ENCODE results near the gene NUP214. TPM values are rescaled to one million over a fixed set of nuclear protein-coding genes. Genes with fewer than 3 reads are reported as not detected.

The NUP214 gene
- total RNA-seq, 1 experiment from 2014 or later, result 34.9 TPM

DNA sequence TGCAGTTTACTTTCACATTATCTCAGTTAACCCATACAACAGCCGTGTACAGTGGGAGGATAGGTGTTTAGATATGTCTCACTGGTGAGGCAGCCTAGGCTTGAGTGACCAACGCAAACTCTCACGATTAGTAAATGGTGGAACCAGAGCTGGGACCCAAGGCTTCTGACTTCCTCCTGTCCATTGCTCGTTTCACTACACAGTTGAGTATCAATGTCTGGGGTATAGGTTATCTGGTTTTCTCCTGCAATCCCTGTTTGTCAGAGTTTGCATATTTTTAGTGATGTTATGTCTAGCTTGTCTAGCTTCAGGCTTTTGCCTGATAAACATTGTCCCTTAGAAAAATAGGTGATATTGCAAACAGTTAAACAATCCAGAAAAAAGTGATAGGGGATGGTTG is 62.6 kb downstream of the NUP214 start:
- Histone ChIP-seq H3K4me1 (ENCODE audit: control insufficient read depth, insufficient read depth, low read length) (no peaks in the 10 kb centered on the region), H3K9me3 (ENCODE audit: control insufficient read depth, insufficient read depth, low read depth, low read length) (no peaks in the 10 kb centered on the region), H3K4me3 (ENCODE audit: low read depth in 2 of 2, low read length in 2 of 2) (no peak overlapping the region), H3K36me3 (ENCODE audit: control insufficient read depth, insufficient read depth, low read length) (peaks cover 6% of the 10 kb centered on the region), H3K27ac (ENCODE audit: low read length) (no peak overlapping the region), H3K27me3 (ENCODE audit: control insufficient read depth, insufficient read depth, low read length) (no peaks in the 10 kb centered on the region)
- POLR2A ChIA-PET, result no interaction called here
- CTCF ChIA-PET, result no interaction called here
- DNase-seq (ENCODE audit: low read depth, low spot score), result no peak
- intact Hi-C loops (cut with micrococcal nuclease; ENCODE audit: unreplicated experiment) (no loop called here), in situ Hi-C loops (cut with HindIII; ENCODE audit: low pct_unique_long_range_greater_than_20kb, low sequenced_read_pairs) (no loop called here)
- BruUV-seq (replicated peaks), result no TSS peak
- TF ChIP-seq SIN3A (IDR thresholded peaks at IDR 0.05; ENCODE audit: borderline replicate concordance, insufficient read depth, low read depth, low read length) (no peak), TCF7L2 (IDR thresholded peaks at IDR 0.05; ENCODE audit: low read depth, low read length) (no peak), POLR2AphosphoS5 (IDR thresholded peaks at IDR 0.05; ENCODE audit: low read depth, low read length) (no peak)
- TF ChIP-seq, protein P1, sequence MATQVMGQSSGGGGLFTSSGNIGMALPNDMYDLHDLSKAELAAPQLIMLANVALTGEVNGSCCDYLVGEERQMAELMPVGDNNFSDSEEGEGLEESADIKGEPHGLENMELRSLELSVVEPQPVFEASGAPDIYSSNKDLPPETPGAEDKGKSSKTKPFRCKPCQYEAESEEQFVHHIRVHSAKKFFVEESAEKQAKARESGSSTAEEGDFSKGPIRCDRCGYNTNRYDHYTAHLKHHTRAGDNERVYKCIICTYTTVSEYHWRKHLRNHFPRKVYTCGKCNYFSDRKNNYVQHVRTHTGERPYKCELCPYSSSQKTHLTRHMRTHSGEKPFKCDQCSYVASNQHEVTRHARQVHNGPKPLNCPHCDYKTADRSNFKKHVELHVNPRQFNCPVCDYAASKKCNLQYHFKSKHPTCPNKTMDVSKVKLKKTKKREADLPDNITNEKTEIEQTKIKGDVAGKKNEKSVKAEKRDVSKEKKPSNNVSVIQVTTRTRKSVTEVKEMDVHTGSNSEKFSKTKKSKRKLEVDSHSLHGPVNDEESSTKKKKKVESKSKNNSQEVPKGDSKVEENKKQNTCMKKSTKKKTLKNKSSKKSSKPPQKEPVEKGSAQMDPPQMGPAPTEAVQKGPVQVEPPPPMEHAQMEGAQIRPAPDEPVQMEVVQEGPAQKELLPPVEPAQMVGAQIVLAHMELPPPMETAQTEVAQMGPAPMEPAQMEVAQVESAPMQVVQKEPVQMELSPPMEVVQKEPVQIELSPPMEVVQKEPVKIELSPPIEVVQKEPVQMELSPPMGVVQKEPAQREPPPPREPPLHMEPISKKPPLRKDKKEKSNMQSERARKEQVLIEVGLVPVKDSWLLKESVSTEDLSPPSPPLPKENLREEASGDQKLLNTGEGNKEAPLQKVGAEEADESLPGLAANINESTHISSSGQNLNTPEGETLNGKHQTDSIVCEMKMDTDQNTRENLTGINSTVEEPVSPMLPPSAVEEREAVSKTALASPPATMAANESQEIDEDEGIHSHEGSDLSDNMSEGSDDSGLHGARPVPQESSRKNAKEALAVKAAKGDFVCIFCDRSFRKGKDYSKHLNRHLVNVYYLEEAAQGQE (IDR thresholded peaks at IDR 0.05; ENCODE audit: insufficient read depth in 1 of 2, low read depth in 2 of 2, low read length in 1 of 2), result no peak
- TF ChIP-seq, protein P2, sequence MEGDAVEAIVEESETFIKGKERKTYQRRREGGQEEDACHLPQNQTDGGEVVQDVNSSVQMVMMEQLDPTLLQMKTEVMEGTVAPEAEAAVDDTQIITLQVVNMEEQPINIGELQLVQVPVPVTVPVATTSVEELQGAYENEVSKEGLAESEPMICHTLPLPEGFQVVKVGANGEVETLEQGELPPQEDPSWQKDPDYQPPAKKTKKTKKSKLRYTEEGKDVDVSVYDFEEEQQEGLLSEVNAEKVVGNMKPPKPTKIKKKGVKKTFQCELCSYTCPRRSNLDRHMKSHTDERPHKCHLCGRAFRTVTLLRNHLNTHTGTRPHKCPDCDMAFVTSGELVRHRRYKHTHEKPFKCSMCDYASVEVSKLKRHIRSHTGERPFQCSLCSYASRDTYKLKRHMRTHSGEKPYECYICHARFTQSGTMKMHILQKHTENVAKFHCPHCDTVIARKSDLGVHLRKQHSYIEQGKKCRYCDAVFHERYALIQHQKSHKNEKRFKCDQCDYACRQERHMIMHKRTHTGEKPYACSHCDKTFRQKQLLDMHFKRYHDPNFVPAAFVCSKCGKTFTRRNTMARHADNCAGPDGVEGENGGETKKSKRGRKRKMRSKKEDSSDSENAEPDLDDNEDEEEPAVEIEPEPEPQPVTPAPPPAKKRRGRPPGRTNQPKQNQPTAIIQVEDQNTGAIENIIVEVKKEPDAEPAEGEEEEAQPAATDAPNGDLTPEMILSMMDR (IDR thresholded peaks at IDR 0.05), result no peak
- ATAC-seq, result no peak

DNA sequence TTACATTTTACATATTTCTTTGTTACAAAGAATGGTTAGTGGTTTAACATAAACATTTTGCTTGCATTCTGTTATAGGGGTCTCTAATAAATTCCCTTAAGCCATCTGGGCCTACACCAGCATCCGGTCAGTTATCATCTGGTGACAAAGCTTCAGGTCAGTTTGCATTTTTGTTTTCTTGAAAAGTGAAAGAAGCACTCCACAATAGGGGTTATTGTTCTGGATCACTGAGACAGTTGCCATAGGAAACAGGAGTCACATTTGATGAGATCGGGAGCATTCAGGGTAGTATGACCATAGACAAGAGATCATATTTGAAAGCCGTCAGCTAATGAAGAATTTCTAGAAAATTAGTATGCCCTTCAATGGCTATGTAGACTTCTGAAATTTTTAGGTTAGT is 63.6 kb downstream of the NUP214 start:
- Histone ChIP-seq H3K27me3 (ENCODE audit: control insufficient read depth, insufficient read depth, low read length) (no peaks in the 10 kb centered on the region), H3K4me1 (ENCODE audit: control insufficient read depth, insufficient read depth, low read length) (no peaks in the 10 kb centered on the region), H3K9me3 (ENCODE audit: control insufficient read depth, insufficient read depth, low read depth, low read length) (no peaks in the 10 kb centered on the region), H3K36me3 (ENCODE audit: control insufficient read depth, insufficient read depth, low read length) (peaks cover 6% of the 10 kb centered on the region), H3K4me3 (ENCODE audit: low read depth in 2 of 2, low read length in 2 of 2) (no peak overlapping the region), H3K27ac (ENCODE audit: low read length) (no peak overlapping the region)
- no peak for TF ChIP-seq SIN3A (IDR thresholded peaks at IDR 0.05; ENCODE audit: borderline replicate concordance, insufficient read depth, low read depth, low read length)
- no peak for TF ChIP-seq POLR2AphosphoS5 (IDR thresholded peaks at IDR 0.05; ENCODE audit: low read depth, low read length)
- TF ChIP-seq, protein P1 (IDR thresholded peaks at IDR 0.05; ENCODE audit: insufficient read depth in 1 of 2, low read depth in 2 of 2, low read length in 1 of 2), result no peak
- TF ChIP-seq TCF7L2 (IDR thresholded peaks at IDR 0.05; ENCODE audit: low read depth, low read length), result no peak
- TF ChIP-seq, protein P2 (IDR thresholded peaks at IDR 0.05), result no peak
- in situ Hi-C loops (cut with HindIII; ENCODE audit: low pct_unique_long_range_greater_than_20kb, low sequenced_read_pairs) (no loop called here), intact Hi-C loops (cut with micrococcal nuclease; ENCODE audit: unreplicated experiment) (no loop called here)
- DNase-seq (ENCODE audit: low read depth, low spot score) (no peak), ATAC-seq (no peak)
- ChIA-PET POLR2A (no interaction called here), CTCF (interaction anchor here (0.6 kb wide), 1 partner anchor 20 kb away, joined by 3 read pairs; no protein-coding TSS in a partner anchor)
- BruUV-seq (replicated peaks), result no TSS peak

All from Panc1 (cell line).